Left lung (tissue), 10 donors: ENCODE data around the gene GNLY. TPM values are rescaled to one million over a fixed set of nuclear protein-coding genes. Genes with fewer than 3 reads are reported as not detected.

Experiments used
- ATAC-seq: fragments of 200-7000 bp; cut with Tn5 transposase; one replicate; pipeline ENCODE4 v1.9.1; 2020; ENCODE audit warnings: moderate library complexity
- DNase-seq, 4 donors: peaks; one replicate each; pipeline ENCODE4 v3.0.0-alpha.2; 2013 to 2020
- H3K27ac ChIP-seq, 2 donors: fragments of 200-600 bp; sonication (generic) in 1 of 2; one replicate each; pipeline versions ENCODE4 v1.5.0 to v1.8.0; 2020 to 2021
- H3K27me3 ChIP-seq, 2 donors: fragments of 200-600 bp; sonication (generic) in 1 of 2; one replicate each; pipeline versions ENCODE4 v1.5.0 to v1.8.0; 2020 to 2021
- H3K36me3 ChIP-seq, 2 donors: fragments of 200-600 bp; sonication (generic) in 1 of 2; one replicate each; pipeline versions ENCODE4 v1.5.0 to v1.8.0; 2020 to 2021
- H3K4me1 ChIP-seq, 2 donors: fragments of 200-600 bp; one replicate each; pipeline ENCODE4 v1.8.0; 2021
- H3K4me3 ChIP-seq, 2 donors: fragments of 200-600 bp; sonication (generic) in 1 of 2; one replicate each; pipeline versions ENCODE4 v1.5.0 to v1.8.0; 2020 to 2021; ENCODE audit warnings: mild to moderate bottlenecking in 1 of 2
- H3K9me3 ChIP-seq, 2 donors: fragments of 200-600 bp; sonication (generic) in 1 of 2; one replicate each; pipeline versions ENCODE4 v1.5.0 to v1.8.0; 2020 to 2021
- intact Hi-C, 2 donors: fragments of 100-400 bp; cut with DNase I; formaldehyde crosslinking; loops; one replicate each; pipeline versions ENCODE4 v1.11.2 to v1.14.2; 2022
- polyA plus RNA-seq, 6 donors: library from polyadenylated mRNA; unstranded; fragments of 120-200 nt; gene quantifications; one replicate each; pipeline ENCODE4 v1.2.1, GENCODE V29; 2013; ENCODE audit not compliant: insufficient read length in 6 of 6
- total RNA-seq, 2 donors: library from RNA; stranded (reverse); fragmentation: NEBNext Ultra II Directional; extraction: Animal tissue kit (Norgen Biotek cat#: 25700); gene quantifications; one replicate each; pipeline ENCODE4 v1.2.1, GENCODE V29; 2021
- TF ChIP-seq, protein P1 (sequence below), 2 donors: fragments of 200-600 bp; sonication (generic) in 1 of 2; IDR thresholded peaks; one replicate each; pipeline versions ENCODE4 v1.5.0 to v1.8.0; 2021; ENCODE audit warnings: antibody characterized with exemption in 2 of 2
- donor health status: DM: no; HTN: yes; CAD: no.
- donor health status: DM: no; HTN: no; CAD: no.

GNLY gene
- total and polyA plus RNA-seq, 8 donors = 0.90 to 10.5 (median 2.2) TPM

DNA sequence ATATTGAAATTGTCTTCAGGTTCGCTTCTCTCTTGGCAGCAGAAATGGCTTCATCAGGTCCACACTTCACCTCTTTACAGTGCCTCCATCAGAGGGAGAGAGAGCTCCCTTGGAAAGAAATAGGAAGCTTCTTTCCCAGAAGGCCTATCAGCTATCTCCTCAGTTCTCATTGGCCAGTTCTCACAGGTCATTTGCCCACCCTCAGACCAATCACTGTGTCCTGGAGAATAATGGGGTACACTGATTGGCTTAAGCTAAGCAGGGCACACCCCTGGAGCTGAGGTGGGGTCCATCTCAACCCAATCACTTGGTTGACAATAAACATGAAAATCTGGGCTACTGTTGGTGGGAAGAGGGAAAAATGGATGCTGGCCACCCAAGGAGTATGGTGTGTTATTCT is 5.2 kb downstream of the GNLY start:
- ATAC-seq (no peak), DNase-seq (no peak)
- H3K36me3 ChIP-seq = no peaks in the 10 kb centered on the region
- H3K4me1 ChIP-seq = peaks cover 14 to 45% of the 10 kb centered on the region in 2 donors
- intact Hi-C loops = no loop called here
- H3K9me3 ChIP-seq = no peaks in the 10 kb centered on the region
- H3K4me3 ChIP-seq = no peak overlapping the region
- H3K27me3 ChIP-seq = no peaks in the 10 kb centered on the region
- H3K27ac ChIP-seq = no peak overlapping the region
- TF ChIP-seq, protein P1, sequence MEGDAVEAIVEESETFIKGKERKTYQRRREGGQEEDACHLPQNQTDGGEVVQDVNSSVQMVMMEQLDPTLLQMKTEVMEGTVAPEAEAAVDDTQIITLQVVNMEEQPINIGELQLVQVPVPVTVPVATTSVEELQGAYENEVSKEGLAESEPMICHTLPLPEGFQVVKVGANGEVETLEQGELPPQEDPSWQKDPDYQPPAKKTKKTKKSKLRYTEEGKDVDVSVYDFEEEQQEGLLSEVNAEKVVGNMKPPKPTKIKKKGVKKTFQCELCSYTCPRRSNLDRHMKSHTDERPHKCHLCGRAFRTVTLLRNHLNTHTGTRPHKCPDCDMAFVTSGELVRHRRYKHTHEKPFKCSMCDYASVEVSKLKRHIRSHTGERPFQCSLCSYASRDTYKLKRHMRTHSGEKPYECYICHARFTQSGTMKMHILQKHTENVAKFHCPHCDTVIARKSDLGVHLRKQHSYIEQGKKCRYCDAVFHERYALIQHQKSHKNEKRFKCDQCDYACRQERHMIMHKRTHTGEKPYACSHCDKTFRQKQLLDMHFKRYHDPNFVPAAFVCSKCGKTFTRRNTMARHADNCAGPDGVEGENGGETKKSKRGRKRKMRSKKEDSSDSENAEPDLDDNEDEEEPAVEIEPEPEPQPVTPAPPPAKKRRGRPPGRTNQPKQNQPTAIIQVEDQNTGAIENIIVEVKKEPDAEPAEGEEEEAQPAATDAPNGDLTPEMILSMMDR (IDR thresholded peaks at IDR 0.05) = no peak

DNA sequence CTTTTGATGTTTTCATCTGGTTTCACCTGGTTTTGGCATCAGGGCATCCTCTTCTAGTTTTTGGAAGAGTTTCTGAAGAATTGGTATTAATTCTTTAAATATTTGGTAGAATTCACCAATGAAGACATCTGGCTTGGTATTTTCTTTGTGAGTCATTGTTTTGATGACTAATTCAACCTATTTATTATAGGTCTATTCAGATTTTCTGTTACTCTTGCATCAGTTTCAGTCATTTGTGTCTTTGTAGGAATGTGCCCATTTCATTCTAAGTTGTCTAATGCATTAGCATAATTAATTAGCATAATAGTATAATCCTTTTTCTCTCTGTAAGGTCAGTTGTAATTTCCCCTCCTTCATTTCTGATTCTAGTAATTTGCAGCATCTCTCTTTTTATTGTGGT is 8.0 kb downstream of the GNLY start:
- TF ChIP-seq, protein P1 (IDR thresholded peaks at IDR 0.05) = no peak
- no peaks in the 10 kb centered on the region for H3K9me3 ChIP-seq
- H3K36me3 ChIP-seq = no peaks in the 10 kb centered on the region
- ATAC-seq = no peak
- no peak for DNase-seq
- intact Hi-C loops = no loop called here
- no peak overlapping the region for H3K4me3 ChIP-seq
- peak overlapping the region in 1 of 2 donors; percentile 94 for H3K27ac ChIP-seq
- no peaks in the 10 kb centered on the region for H3K27me3 ChIP-seq
- H3K4me1 ChIP-seq = peaks cover 39 to 70% of the 10 kb centered on the region in 2 donors

DNA sequence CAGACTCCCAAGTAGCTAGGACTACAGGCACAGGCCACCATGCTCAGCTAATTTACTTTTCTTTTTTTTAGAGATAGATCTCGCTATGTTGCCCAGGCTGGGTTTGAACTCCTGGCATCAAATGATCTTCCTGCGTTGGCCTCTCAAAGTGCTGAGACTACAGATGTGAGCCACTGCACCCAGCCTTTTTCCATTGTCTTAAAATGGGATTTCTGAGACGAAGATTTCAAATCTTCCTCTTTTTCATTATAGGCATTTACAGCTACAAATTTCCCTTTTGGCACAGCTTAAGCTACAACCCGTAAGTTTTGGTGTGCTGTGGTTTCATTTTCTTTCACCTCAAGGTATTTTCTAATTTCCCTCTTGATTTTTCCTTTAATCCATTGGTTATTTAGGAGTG is 8.6 kb downstream of the GNLY start:
- Histone ChIP-seq H3K9me3 (no peaks in the 10 kb centered on the region), H3K36me3 (no peaks in the 10 kb centered on the region), H3K4me1 (peaks cover 45 to 75% of the 10 kb centered on the region in 2 donors), H3K27ac (peak overlapping the region in 1 of 2 donors; percentile 94), H3K4me3 (no peak overlapping the region), H3K27me3 (no peaks in the 10 kb centered on the region)
- intact Hi-C loops = no loop called here
- no peak for DNase-seq
- ATAC-seq = no peak
- TF ChIP-seq, protein P1 (IDR thresholded peaks at IDR 0.05) = no peak

DNA sequence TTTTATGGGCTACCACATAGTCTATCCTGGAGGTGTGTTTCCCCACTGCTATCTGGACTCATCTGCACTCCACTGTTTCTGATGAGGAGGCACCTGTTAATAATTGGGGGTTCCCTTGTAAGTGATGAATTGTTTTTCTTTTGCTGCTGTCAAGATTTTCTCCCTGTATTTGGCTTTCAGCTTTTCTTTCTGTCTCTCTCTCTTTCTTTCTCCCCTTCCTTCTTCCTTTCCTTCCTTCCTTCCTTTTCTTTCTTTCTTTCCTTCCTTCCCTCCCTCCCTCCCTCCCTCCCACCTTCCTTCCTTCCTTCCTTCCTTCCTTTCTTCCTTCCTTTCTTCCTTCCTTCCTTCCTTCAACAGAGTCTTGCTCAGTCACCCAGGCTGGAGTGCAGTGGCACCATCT is 9.2 kb downstream of the GNLY start:
- no peak overlapping the region for H3K4me3 ChIP-seq
- TF ChIP-seq, protein P1 (IDR thresholded peaks at IDR 0.05) = no peak
- ATAC-seq = no peak

DNA sequence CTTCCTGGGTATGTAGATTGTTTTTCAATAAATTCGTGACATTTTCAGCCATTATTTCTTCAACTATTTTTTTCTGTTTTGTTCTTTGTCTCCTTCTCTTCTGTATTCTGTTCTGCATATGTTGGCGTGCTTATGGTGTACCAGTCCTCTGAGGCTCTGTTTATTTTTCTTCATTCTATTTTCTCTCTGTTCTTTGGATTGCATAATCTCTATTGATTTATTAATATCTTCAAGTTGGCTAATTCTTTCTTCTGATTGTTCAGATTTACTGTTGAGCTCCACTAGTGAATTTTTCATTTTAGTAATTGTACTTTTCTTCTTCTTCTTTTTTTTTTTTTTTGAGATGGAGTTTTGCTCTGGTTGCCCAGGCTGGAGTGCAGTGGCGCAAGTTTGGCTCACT is 9.9 kb downstream of the GNLY start:
- Histone ChIP-seq H3K27me3 (no peaks in the 10 kb centered on the region), H3K27ac (peak overlapping the region; percentile 93 to 94), H3K9me3 (no peaks in the 10 kb centered on the region), H3K4me1 (peaks cover 52 to 82% of the 10 kb centered on the region in 2 donors), H3K4me3 (no peak overlapping the region), H3K36me3 (no peaks in the 10 kb centered on the region)
- ATAC-seq (no peak), DNase-seq (no peak)
- intact Hi-C loops = no loop called here
- TF ChIP-seq, protein P1 (IDR thresholded peaks at IDR 0.05) = no peak

More for the DNA sequence above, 9.2 kb downstream of the GNLY start:
- Histone ChIP-seq H3K4me1 (peaks cover 45 to 75% of the 10 kb centered on the region in 2 donors), H3K9me3 (no peaks in the 10 kb centered on the region), H3K36me3 (no peaks in the 10 kb centered on the region), H3K27me3 (no peaks in the 10 kb centered on the region), H3K27ac (peak overlapping the region in 1 of 2 donors; percentile 94)
- intact Hi-C loops = no loop called here
- DNase-seq = no peak
